ENCODE data around the gene DENND2A. TPM values are rescaled to one million over a fixed set of nuclear protein-coding genes. Genes with fewer than 3 reads are reported as not detected.

Gene DENND2A
- total and polyA plus RNA-seq, 10 of the 15 experiments (the other 5 are each of a cell fraction or from before 2014, with no cell fraction given) = 0.01 TPM; not detected in 9

DNA sequence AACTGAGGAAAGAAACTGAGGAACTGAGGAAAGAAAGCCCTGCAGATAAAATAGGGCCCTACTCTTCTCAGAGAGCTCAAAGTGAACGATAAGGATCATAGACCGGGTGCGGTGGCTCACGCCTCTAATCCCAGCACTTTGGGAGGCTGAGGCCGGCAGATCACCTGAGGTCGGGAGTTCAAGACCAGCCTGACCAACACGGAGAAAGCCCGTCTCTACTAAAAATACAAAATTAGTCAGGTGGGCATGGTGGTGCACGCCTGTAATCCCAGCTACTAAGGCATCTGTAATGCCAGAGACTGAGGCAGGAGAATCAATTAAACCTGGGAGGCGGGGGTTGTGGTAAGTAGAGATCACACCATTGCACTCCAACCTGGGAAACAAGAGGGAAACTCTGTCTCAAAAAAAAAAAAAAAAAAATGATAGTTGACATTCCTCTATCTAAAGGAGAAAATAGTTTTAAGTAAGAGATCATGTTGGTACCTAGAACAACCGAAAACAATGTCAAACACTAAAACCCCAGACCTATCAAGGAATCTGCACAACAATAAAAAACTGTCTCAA is 163.8 kb downstream of the DENND2A start:
- BruUV-seq (replicated peaks) = no TSS peak
- Histone ChIP-seq H3K79me2 (ENCODE audit: control insufficient read depth, insufficient read depth, low read length) (peaks cover 53% of the 10 kb centered on the region), H3K27me3 (replicated peaks in 1 of 2; ENCODE audit: control insufficient read depth in 2 of 2, insufficient read depth in 2 of 2, low read length in 1 of 2) (no peaks in the 10 kb centered on the region), H3K27ac (ENCODE audit: control insufficient read depth, insufficient read depth) (peak overlapping the region; percentile 44; the same call in 1 of the 2 replicates), H3K4me3 (peak overlapping the region; percentile 98; the same call in 1 of the 2 replicates), H2AFZ (ENCODE audit: control insufficient read depth, low read depth, low read length) (no peak overlapping the region), H3K9me3 (replicated peaks; ENCODE audit: control insufficient read depth, insufficient read depth, low read length) (no peaks in the 10 kb centered on the region), H3K4me1 (ENCODE audit: control insufficient read depth, insufficient read depth, low read length) (peaks cover 13% of the 10 kb centered on the region), H4K20me1 (ENCODE audit: control insufficient read depth, insufficient read depth) (peaks cover 4% of the 10 kb centered on the region), H3K4me2 (ENCODE audit: control insufficient read depth, insufficient read depth) (peak overlapping the region; percentile 90), H3K36me3 (ENCODE audit: control insufficient read depth in 2 of 2, insufficient read depth in 2 of 2, low read length in 1 of 2) (no peaks in the 10 kb centered on the region), H3K9ac (ENCODE audit: control insufficient read depth, insufficient read depth, low read length) (peak overlapping the region; percentile 2; the same call in 1 of the 2 replicates)
- DNase-seq (ENCODE audit: low read depth, low spot score) (no peak), ATAC-seq (no peak), FAIRE-seq (no peak)
- POLR2A ChIA-PET = interaction anchor here (0.7 kb wide), 1 partner anchor 1356 kb away, joined by 6 read pairs; no protein-coding TSS in a partner anchor
- SMC1A ChIA-PET (ENCODE audit: uncharacterized antibody, unreplicated experiment) = interaction anchor here (0.6 to 3.9 kb wide), 8 partner anchors 16 to 875 kb away, joined by 3 to 27 read pairs (median 3); no protein-coding TSS in a partner anchor
- RAD21 ChIA-PET (ENCODE audit: unreplicated experiment) = interaction anchor here (0.7 to 2.0 kb wide), 14 partner anchors 12 to 983 kb away, joined by 3 to 13 read pairs (median 3); no protein-coding TSS in a partner anchor
- intact Hi-C loops (cut with micrococcal nuclease; ENCODE audit: unreplicated experiment) (loop anchor here (1.0 to 5.0 kb wide), 3 partner anchors 17 to 536 kb away; partner anchors contain the start of genes KDM7A and MRPS33), in situ Hi-C loops (cut with MboI) (no loop called here)
- 50% methylated on average over 11 of the region's 11 CpGs for WGBS (ENCODE audit: insufficient coverage, insufficient replicate concordance, low lambda C conversion rate, missing lambda C conversion rate)
- no peak for TF ChIP-seq SUPT20H (IDR thresholded peaks at IDR 0.05; ENCODE audit: borderline replicate concordance, control insufficient read depth, low read depth, low read length)
- TF ChIP-seq SMAD1 (IDR thresholded peaks at IDR 0.05; ENCODE audit: low read depth, partially characterized antibody) = no peak
- TF ChIP-seq, protein P1, sequence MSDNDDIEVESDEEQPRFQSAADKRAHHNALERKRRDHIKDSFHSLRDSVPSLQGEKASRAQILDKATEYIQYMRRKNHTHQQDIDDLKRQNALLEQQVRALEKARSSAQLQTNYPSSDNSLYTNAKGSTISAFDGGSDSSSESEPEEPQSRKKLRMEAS (IDR thresholded peaks at IDR 0.05; ENCODE audit: low read depth, low read length) = no peak
- no peak for TF ChIP-seq WRNIP1 (IDR thresholded peaks at IDR 0.05; ENCODE audit: borderline replicate concordance, low read depth, low read length)
- TF ChIP-seq, protein P2, sequence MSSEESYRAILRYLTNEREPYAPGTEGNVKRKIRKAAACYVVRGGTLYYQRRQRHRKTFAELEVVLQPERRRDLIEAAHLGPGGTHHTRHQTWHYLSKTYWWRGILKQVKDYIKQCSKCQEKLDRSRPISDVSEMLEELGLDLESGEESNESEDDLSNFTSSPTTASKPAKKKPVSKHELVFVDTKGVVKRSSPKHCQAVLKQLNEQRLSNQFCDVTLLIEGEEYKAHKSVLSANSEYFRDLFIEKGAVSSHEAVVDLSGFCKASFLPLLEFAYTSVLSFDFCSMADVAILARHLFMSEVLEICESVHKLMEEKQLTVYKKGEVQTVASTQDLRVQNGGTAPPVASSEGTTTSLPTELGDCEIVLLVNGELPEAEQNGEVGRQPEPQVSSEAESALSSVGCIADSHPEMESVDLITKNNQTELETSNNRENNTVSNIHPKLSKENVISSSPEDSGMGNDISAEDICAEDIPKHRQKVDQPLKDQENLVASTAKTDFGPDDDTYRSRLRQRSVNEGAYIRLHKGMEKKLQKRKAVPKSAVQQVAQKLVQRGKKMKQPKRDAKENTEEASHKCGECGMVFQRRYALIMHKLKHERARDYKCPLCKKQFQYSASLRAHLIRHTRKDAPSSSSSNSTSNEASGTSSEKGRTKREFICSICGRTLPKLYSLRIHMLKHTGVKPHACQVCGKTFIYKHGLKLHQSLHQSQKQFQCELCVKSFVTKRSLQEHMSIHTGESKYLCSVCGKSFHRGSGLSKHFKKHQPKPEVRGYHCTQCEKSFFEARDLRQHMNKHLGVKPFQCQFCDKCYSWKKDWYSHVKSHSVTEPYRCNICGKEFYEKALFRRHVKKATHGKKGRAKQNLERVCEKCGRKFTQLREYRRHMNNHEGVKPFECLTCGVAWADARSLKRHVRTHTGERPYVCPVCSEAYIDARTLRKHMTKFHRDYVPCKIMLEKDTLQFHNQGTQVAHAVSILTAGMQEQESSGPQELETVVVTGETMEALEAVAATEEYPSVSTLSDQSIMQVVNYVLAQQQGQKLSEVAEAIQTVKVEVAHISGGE (CRISPR knock-in tag; IDR thresholded peaks at IDR 0.05) = no peak
- CTCF ChIA-PET = interaction anchor here (0.5 to 5.2 kb wide), 17 partner anchors 9 to 538 kb away, joined by 3 to 67 read pairs (median 3); partner anchors contain the start of gene MRPS33

Data from GM12878 (cell line).